GM19238 (cell line): ENCODE data around the gene VAV2.

Experiments
- DNase-seq: peaks from one replicate; pipeline ENCODE4 v3.0.0; 2011; ENCODE audit warnings: low spot score; ENCODE audit not compliant: insufficient read length

The VAV2 gene

DNA sequence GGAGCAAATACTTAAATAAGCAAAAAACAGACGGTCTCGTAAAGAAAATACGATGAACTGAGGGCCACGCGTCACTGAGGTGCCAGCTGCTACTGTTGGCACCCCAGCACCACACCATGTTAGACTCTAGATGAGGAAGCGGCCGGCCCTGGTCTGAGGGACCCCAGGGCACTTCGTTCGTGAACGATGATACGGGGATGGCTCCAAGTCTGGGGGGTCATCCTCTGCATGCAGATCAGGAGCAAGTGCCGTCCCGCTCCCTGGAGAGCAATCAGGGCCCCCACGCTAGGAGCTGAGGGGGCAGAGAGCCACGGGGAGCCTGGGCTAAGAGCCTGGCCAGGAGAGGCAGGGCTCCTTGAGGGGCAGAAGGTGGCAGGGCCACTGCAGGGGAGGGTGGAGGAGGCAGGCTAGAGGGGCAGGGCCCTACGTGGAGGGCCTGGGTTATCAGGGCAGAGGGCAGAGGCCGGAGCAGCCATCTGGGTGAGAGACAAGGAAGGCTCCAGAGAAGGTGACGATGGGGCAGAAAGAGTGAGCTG lies 278.1 kb downstream of the VAV2 start:
- no peak for DNase-seq

DNA sequence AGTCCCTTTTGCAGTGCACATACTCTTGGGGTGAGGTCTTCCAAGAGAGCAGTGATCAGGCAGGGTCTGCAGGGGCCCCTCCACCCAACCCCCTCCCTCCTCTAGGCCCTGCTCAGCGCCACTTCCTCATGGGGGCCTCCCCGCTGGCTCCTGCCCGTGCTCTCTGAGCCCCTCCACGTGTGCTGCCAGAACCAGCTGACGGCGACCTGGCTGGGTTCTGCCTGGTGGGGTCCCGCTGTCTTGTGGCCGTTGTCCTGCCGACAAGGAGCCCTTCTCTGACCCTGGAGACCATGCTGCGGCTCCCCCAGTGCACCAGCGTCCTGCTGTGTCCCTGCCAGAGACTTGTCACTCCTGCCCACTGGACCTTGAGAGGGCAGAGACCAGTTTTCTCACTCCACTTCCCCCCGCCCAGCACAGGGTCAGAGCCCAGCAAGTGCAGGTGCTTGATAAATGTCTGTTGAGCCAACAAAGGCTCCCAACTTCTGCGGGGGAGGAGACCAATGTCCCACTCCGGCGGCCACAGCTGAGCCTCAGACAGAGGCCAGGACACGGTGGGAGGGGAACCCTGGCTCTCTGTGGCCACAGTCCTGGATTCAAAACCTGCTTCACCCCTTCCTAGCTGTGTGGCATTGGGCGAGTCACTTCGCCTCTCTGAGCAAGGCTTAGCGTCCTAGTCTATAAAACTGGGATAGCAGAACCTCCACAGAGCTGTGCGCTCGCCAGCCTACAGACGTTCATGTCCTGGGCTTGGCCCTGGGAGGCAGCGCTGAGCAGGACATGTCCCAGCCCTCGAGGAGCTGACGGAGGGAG lies 278.8 kb downstream of the VAV2 start:
- DNase-seq = no peak

- no peak for DNase-seq
Measured at GRCh38 chr9:133712221-133713100, 279.7 kb downstream of the VAV2 start.
